ENCODE results near the gene TRIM31. TPM values are rescaled to one million over a fixed set of nuclear protein-coding genes. Genes with fewer than 3 reads are reported as not detected.

Gene TRIM31
- total RNA-seq, 1 experiment from 2014 or later = not detected

DNA sequence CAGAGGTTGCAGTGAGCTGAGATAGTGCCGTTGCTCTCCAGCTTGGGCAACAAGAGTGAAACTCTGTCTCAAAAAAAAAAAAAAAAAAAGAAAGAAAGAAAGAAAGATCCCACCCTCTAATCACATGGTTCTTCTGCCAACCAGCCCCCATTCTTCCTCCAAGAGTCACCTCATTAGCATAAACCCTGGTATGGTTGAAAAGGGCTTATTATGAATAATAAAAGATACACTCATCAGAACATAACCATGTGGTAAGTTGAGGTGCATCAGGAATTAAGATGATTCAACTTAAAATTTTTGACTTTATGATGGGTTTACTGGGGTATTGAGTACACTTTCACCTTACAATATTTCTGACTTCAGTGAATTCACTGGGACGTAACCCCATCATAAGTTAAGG is 22.3 kb upstream of the TRIM31 start:
- Histone ChIP-seq H2BK120ac (ENCODE audit: low read depth, low read length, poor library complexity, severe bottlenecking) (no peak overlapping the region), H2BK20ac (ENCODE audit: low read depth, low read length, poor library complexity, severe bottlenecking) (no peak overlapping the region), H3K18ac (ENCODE audit: insufficient read length, low read depth, low read length) (no peak overlapping the region), H4K5ac (ENCODE audit: insufficient read length, low read depth, low read length) (no peak overlapping the region), H3K4me1 (ENCODE audit: insufficient read depth, low read length) (no peaks in the 10 kb centered on the region), H3K23ac (ENCODE audit: insufficient read length, low read depth, low read length) (no peak overlapping the region), H3T11ph (ENCODE audit: low read length) (no peak overlapping the region), H3K56ac (ENCODE audit: insufficient read length, low read depth, low read length) (no peak overlapping the region), H2BK15ac (ENCODE audit: low read depth, low read length) (no peak overlapping the region), H3K9me3 (ENCODE audit: control insufficient read depth, low read depth, low read length) (no peaks in the 10 kb centered on the region), H3K9ac (ENCODE audit: extremely low read depth, insufficient read length, low read length) (no peak overlapping the region), H3K23me2 (ENCODE audit: insufficient read length, low read depth, low read length, poor library complexity, severe bottlenecking) (no peaks in the 10 kb centered on the region), H2BK12ac (ENCODE audit: insufficient read length, low read depth, low read length) (no peak overlapping the region), H3K4ac (ENCODE audit: low read depth, low read length) (no peak overlapping the region), H2AFZ (ENCODE audit: low read length) (no peak overlapping the region), H3K14ac (ENCODE audit: insufficient read depth, low read length) (no peak overlapping the region), H3K79me1 (ENCODE audit: insufficient read depth, low read depth, low read length, poor library complexity, severe bottlenecking) (no peaks in the 10 kb centered on the region), H3K79me2 (ENCODE audit: insufficient read depth, low read length) (no peaks in the 10 kb centered on the region), H3K4me2 (ENCODE audit: insufficient read depth, insufficient read length, low read length) (no peak overlapping the region), H2AK5ac (ENCODE audit: insufficient read length, low read length) (no peak overlapping the region), H4K91ac (ENCODE audit: insufficient read length, low read depth, low read length) (no peak overlapping the region), H3K27ac (ENCODE audit: insufficient read length, low read depth, low read length) (no peak overlapping the region), H4K20me1 (ENCODE audit: control insufficient read depth, insufficient read depth, insufficient read length) (no peaks in the 10 kb centered on the region), H2BK5ac (ENCODE audit: insufficient read length, low read length) (no peak overlapping the region), H3K27me3 (ENCODE audit: insufficient read depth, low read length) (peaks cover 7% of the 10 kb centered on the region; the same call in 1 of the 2 replicates), H4K8ac (replicated peaks; ENCODE audit: insufficient read length, low read depth, low read length) (no peak overlapping the region)
- peaks cover 4 to 5% of the 10 kb centered on the region in 2 experiments for H3K4me1 Mint-ChIP-seq
- no CpG with 5 or more reads among the region's 2 CpGs for WGBS (ENCODE audit: extremely low coverage, insufficient read length, low lambda C conversion rate)
- no peak overlapping the region for H3K27ac Mint-ChIP-seq
- peaks cover 57% of the 10 kb centered on the region for H3K27me3 Mint-ChIP-seq (ENCODE audit: low read depth)
- no peak overlapping the region for H3K4me3 Mint-ChIP-seq
- no peaks in the 10 kb centered on the region for H3K9me3 Mint-ChIP-seq
- H3K36me3 Mint-ChIP-seq (ENCODE audit: insufficient read depth in 1 of 3, low read depth in 3 of 3) = no peaks in the 10 kb centered on the region
- DNase-seq = no peak
- TF ChIP-seq, protein P1, sequence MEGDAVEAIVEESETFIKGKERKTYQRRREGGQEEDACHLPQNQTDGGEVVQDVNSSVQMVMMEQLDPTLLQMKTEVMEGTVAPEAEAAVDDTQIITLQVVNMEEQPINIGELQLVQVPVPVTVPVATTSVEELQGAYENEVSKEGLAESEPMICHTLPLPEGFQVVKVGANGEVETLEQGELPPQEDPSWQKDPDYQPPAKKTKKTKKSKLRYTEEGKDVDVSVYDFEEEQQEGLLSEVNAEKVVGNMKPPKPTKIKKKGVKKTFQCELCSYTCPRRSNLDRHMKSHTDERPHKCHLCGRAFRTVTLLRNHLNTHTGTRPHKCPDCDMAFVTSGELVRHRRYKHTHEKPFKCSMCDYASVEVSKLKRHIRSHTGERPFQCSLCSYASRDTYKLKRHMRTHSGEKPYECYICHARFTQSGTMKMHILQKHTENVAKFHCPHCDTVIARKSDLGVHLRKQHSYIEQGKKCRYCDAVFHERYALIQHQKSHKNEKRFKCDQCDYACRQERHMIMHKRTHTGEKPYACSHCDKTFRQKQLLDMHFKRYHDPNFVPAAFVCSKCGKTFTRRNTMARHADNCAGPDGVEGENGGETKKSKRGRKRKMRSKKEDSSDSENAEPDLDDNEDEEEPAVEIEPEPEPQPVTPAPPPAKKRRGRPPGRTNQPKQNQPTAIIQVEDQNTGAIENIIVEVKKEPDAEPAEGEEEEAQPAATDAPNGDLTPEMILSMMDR (conservative IDR thresholded peaks at IDR 0.05) = no peak
